Stimulated activated CD4-positive, alpha-beta T cell treated with anti-CD3 and anti-CD28 coated beads, TNF-alpha, amount 100 ng/mL, for 1 hour (primary cell): ENCODE data around the gene SMARCA4.

Source experiments
- DNase-seq, 3 donors: peaks; one replicate each; pipeline ENCODE4 v3.0.0-alpha.2; 2020; ENCODE audit warnings: low read depth in 3 of 3, low spot score in 1 of 3

SMARCA4 gene

GRCh38 chr19:10960314-10961072, at the start of gene SMARCA4:
SMARCA4 (plus strand) TSS chr19:10961030; CDS start chr19:10984152, 23,122 bp downstream.
- peak; percentile 97 to 98 (median 98) for DNase-seq

- DNase-seq = no peak
Measured at GRCh38 chr19:10911579-10912363, 49.1 kb upstream of the SMARCA4 start.

- DNase-seq = no peak
Measured at GRCh38 chr19:10912619-10913018, 48.2 kb upstream of the SMARCA4 start.

DNA sequence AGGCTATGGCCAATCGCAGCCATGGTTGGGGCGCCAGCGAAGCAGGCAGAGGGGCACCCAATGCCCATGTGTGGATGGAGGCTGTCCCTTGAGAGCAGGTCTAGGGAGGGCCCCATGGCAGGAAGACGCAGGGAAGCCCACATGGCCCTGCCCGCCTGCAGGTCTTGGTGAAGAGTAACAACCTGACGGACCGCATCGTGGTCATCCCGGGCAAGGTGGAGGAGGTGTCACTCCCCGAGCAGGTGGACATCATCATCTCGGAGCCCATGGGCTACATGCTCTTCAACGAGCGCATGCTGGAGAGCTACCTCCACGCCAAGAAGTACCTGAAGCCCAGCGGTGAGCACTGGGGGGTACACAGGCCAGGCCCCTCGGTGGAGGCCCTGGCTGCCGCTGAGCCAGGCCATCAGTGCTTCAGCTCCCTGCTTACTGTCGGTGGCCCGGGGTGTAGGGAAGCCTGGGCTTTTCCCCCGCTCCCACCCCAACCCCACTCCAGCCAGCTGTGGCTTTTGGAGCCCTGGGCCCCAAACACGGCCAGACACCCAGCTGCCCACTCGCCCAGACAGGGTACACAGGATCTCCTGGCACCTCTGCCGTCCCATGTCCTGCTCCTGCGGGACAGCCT, 47.0 kb upstream of the SMARCA4 start:
- DNase-seq = no peak

DNA sequence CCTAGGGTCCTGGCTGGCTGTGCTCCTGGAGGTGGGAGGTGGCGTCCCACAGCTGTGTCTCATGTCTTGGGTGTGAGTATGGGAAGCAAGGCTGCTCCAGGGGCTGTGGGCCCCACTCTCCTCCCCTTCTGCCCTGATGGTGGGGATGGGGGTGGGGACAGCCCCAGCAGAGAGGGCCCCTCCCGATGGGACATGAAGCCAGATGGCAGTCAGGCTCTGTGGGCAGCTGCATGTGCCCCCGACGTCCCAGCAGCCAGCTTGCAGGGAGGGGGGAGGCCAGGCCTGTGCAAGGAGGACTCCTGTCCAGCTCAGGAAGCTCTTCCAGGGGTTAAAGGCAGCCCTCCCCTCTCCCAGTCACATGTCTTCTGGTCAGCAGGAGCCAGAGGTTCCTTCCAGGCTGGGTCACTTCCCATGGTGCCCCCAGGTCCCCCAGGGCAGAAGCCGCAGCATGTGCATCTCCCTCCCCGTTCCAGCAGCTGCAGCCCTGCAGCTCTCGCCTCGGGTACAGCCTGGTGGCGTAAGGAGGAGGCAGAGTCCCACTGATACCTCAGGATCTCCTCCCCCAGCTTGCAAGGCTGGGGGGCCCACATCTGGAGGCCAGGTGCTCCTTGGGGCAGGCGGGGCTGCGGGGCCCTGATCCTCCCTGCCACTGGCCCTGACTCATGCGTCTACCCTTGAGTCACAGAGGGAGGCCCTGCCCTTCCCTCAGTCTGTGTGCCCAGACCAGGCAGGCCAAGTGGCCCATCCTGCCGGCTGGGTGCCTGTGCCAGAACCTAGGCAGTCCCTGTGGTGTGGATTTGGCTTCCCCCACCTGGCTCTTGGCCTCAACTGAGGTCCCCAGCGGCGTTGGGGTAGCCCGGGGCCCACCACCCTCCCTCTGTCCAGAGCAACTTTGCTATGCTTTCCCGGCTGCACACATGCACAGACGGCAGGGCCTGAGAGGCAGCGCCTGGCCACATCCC, 45.4 kb upstream of the SMARCA4 start:
- DNase-seq = no peak

- DNase-seq = no peak
Measured at GRCh38 chr19:10916602-10917001, 44.2 kb upstream of the SMARCA4 start.

DNA sequence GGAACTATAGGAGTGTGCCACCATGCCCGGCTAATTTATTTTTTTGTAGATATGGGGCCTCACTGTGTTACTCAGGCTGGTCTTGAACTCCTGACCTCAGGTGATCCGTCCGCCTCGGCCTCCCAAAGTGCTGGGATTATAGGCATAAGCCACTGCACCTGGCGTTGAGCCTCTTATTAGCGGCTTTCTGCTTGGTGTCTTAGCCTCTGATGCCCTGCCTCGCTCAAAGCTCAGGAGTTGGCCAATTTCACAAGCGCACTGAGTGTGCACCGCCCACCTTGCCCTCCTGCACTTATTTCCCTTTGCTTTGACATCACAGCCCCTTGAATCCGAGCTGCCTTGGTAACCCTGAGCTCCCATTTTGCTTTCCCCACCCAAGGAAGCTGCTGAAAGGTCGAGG, 42.5 kb upstream of the SMARCA4 start:
- no peak for DNase-seq

GRCh38 chr19:10919352-10920287, 41.2 kb upstream of the SMARCA4 start:
- DNase-seq = no peak

- no peak for DNase-seq
Measured at GRCh38 chr19:10920288-10920655, 40.6 kb upstream of the SMARCA4 start.

GRCh38 chr19:10920781-10921180, 40.0 kb upstream of the SMARCA4 start:
- DNase-seq = no peak

DNA sequence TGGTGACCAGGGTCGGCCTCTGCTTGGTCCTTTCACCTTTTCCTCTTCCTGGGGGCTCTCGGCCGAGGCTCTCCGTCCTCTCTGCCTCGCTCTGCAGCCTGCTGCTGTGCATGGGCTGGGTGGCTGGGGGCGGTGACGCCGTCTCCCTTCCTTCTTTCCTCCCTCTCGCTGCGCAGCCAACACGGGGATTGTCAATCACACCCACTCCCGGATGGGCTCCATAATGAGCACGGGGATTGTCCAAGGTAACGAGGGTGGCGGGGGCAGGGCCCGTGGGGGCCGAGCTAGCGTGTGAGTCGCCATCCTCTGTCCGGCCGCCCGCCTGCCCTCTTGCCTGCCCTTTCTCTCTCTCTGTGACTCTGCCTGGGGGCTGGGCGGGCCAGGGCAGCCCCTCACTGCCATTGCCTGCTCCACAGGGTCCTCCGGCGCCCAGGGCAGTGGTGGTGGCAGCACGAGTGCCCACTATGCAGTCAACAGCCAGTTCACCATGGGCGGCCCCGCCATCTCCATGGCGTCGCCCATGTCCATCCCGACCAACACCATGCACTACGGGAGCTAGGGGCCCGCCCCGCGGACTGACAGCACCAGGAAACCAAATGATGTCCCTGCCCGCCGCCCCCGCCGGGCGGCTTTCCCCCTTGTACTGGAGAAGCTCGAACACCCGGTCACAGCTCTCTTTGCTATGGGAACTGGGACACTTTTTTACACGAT, 39.5 kb upstream of the SMARCA4 start:
- no peak for DNase-seq

GRCh38 chr19:10921910-10922637, 38.8 kb upstream of the SMARCA4 start:
- no peak for DNase-seq

GRCh38 chr19:10922638-10923014, 38.2 kb upstream of the SMARCA4 start:
- DNase-seq = no peak

- no peak for DNase-seq
Measured at GRCh38 chr19:10923260-10924112, 37.3 kb upstream of the SMARCA4 start.

- no peak for DNase-seq
Measured at GRCh38 chr19:10924597-10924996, 36.2 kb upstream of the SMARCA4 start.

DNA sequence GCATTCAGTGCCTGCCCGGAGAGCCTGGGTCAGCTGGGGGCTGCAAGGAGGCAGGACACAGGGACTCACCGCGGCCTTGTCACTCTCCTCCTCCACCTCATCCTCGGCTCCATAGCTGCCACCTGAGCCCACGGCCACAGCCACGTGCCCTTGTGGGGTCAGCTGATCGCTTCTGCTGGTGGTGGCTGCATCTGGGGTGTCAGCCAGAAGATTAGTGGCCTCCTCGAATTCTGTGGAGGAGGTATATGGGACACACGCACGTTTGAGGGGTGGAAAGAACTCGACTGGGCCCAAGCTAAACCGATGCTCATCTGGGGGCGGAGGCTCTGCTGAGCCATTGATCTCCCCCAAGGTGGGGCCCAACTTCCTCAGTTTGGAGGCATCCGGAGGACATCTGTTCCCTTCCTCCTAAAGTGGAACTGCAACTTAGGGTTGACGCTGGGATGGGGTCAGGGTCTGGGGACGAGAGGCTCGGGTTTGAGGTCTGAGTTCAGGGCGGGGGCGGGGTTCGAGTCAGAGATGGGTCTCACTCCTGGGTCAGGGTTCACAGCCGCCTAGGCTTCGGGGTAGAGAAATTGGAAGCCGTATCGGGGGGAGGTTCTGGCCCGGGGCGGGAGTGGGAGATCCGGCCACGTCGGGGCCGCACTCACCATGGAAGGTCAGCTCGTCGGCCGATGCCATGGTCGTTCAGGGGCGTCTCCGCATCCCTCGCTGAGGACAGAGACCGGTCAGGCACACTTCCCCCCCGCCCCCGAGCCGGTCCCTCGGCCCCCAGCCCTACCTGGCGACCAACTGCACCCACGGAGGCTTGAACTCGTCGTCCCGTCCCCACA, 32.9 kb upstream of the SMARCA4 start:
- DNase-seq = no peak
